SKM-1 (cell line): Measurements from ENCODE around the gene APOC1.
A peak's percentile ranks its signal among the peaks of the same experiment; 100 is the strongest.
"Not testable (repeated sequence)": the region's sequence is repeated elsewhere in the genome, so short reads cannot be mapped to it uniquely, and the experiment has no call there.

Source experiments
- DNase-seq: peaks from one replicate; lab custom pipeline; 2025; ENCODE audit not compliant: unreplicated experiment; lab: John Stamatoyannopoulos, UW

APOC1 gene

GRCh38 chr19:44912854-44913253, 1.6 kb upstream of the APOC1 start:
- DNase-seq = no peak

DNA sequence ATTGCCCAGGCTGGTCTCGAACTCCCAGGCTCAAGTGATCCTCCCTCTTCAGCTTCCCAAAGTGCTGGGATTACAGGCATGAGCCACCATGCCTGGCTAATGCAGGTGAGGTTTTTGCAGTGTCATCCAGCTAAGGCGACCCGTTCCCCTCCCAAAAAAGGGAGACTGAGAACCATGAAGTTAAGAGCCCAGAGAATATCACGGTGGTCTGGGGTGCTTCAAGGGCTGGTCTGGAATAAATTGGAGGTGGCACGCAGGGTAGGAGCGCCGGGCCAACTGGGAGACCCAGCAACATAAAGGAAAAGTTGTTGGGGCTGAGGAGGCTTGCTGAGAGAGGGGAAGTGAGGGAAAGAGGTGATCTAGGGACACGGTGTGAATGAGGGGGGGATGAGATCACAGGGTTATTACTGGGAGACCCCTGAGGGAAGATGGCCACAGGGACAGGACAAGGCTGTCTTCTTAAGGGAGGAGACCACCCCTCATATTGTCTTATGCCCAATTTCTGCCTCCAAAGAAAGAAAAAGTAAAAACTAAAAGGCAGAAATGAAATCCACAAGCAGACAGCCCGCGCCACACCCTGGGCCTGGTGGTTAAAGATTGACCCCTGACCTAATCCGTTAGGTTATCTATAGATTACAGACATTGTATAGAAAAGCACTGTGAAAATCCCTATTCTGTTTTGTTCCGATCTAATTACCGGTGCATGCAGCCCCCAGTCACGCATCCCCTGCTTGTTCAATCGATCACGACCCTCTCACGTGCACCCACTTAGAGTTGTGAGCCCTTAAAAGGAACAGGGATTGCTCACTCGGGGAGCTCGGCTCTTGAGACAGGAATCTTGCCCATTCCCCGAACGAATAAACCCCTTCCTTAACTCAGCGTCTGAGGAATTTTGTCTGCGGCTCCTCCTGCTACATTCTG, 636 bp upstream of the APOC1 start:
- not testable (repeated sequence) for DNase-seq

GRCh38 chr19:44924243-44924725, 9.9 kb downstream of the APOC1 start:
- DNase-seq = no peak

- DNase-seq = no peak
These were observed 10.9 kb downstream of the APOC1 start for GRCh38 chr19:44925114-44925891.

DNA sequence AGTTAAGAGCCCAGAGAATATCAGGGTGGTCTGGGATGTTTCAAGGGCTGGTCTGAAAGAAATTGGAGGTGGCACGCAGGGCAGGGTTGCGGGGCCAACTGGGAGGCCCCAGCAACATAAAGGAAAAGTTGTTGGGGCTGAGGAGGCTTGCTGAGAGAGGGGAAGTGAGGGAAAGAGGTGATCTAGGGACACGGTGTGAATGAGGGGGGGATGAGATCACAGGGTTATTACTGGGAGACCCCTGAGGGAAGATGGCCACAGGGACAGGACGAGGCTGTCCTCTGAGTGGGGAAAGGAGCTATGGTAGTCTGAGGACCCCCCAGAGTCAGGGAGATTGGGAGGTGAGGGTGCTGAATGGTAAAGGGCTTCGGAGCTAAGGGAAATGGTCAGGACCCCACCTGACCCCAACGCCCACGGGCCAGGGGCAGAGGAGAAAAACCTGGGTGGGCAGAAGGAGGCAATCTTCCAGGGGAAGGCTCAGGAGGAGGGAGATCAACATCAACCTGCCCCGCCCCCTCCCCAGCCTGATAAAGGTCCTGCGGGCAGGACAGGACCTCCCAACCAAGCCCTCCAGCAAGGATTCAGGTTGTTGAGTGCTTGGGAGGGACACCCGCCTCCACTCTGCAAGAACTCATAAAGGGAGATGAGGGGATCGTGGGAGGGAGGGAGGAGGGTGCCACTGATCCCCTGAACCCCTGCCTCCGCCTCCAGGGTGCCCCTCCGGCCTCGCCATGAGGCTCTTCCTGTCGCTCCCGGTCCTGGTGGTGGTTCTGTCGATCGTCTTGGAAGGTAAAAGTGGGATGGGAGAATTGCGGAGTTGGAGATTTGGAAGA, 12.1 kb downstream of the APOC1 start:
- DNase-seq = not testable (repeated sequence)

DNA sequence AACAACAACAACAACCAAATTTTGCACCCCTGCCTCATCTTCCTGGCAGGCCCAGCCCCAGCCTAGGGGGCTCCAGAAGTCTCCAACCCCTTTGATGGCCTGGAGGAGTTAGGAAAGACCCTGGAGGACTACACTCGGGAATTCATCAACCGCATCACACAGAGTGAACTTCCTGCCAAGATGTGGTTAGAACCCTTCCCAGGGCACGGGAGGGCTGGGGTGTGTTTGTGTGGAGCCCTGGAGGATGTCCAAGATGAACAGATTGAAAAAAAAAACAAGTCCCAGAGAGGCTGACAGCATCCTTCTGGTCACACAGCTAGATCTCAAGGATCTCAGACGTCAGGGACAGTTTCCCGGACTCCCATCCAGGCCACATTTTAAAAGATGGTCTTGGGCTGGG, 13.3 kb downstream of the APOC1 start:
- DNase-seq = no peak

DNA sequence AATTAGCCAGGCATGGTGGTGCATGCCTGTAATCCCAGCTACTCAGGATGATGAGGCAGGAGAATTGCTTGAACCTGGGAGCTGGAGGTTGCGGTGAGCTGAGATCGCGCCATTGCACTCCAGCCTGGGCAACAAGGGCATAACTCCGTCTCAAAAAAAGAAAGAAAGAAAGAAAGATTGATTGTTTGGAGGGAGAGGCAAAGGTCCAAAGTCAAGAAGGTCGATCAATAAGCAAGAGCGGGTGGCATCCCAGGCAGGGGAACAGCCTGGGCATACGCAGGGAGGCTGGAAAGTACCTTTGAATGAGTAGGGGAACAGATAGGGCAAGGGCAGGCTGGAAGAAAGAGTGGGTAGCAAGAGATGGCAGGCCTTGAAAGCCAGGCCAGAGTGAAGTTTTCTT, 15.7 kb downstream of the APOC1 start:
- DNase-seq = no peak

DNA sequence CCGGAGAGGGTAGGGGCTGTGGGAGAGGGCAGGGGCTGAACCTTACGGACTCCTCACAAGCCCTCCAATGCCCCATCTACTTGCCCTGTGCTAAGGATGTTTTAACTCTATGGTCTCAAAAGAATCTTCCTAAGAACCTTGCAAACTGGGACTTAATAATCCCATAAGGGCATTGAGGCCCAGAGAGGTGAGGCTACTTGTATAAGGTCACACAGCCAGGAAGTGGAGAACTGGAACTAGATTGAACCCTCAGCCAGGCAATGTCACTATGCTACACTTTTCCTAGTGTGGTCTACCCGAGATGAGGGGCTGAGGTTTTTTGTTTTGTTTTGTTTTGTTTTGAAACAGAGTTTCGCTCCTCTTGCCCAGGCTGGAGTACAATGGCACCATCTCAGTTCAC, 17.1 kb downstream of the APOC1 start:
- no peak for DNase-seq

- DNase-seq = no peak
These were observed 25.3 kb downstream of the APOC1 start for GRCh38 chr19:44939668-44940067.

GRCh38 chr19:44942067-44942571, 27.7 kb downstream of the APOC1 start, which contains the start of gene APOC4:
Gene APOC4, plus strand, starts transcription at chr19:44942237. Its CDS starts 41 bp downstream, at chr19:44942278.
- DNase-seq = no peak

DNA sequence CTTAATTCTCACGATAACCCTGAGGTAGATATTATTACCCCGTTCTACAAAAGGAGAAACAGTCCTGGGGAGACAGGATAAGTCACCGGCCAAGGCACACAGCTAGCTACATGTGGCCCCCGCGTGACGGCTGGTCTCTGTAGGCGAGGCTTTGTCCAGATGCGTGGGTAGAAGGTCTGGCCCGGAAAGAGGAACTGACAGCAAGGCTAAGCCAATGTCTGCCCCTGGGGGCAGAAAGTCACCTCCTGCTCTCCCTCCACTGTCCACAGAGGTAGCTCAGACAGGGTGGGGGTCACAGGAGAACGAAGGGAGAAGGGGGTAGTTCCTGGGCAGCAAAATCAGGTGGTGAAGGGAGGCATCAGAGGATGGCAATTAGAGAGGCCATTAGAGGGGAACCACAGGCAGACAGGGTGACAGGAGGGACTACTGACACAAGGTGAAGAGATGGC, 29.4 kb downstream of the APOC1 start:
- peak; percentile 30 for DNase-seq

GRCh38 chr19:44947041-44947581, 32.7 kb downstream of the APOC1 start:
- DNase-seq = no peak

- DNase-seq = no peak
These were observed 33.8 kb downstream of the APOC1 start for GRCh38 chr19:44948237-44948636.

GRCh38 chr19:44948763-44949374, 34.5 kb downstream of the APOC1 start:
- no peak for DNase-seq

- no peak for DNase-seq
These were observed 35.1 kb downstream of the APOC1 start for GRCh38 chr19:44949550-44949949.

GRCh38 chr19:44951179-44952159, 37.1 kb downstream of the APOC1 start:
- peak; percentile 5 for DNase-seq

- DNase-seq = no peak
These were observed 39.9 kb downstream of the APOC1 start for GRCh38 chr19:44954278-44954648.

DNA sequence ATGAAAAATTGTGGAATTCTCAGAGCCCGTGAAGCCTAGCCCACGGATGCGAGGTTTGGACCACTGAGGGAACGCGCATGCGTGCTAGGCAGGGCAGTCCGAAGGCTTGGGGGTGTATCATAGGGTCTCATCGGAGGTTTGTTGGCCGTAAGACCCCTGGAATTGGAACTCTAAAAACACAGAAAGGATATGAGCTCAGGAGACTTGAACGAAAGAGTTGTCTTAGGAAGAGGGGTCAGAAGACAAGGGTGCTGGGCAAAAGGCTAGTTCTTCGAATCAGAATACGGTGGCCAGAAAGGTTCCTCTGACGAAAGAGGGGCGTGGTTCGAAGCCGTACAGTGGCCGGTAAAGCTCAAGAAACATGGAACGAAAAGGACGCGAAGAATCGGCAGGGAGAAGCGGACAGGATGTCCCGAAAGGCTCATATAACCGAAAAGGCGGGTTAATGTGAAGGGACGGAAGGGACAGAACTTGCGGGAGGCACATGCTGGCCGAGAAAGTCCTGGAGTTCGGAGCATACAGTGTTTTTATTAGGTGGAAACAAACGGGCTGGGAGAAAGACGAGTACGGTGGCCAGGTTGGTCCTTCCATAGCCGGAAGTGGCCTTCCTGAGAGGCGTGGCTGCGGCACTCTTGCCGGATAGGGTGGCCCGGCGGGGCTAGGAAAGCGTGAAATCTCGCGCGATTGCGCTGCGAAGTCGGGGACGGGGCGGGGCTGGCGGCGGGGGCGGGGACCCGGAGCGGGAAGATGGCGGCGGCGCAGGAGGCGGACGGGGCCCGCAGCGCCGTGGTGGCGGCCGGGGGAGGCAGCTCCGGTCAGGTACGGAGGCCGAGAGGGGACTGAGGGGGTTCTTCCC, 40.5 kb downstream of the APOC1 start, which contains the start of gene CLPTM1:
TSS of gene CLPTM1 (plus strand) at position 732 of the 856 bp plus-strand sequence. CDS start at position 748, 16 bp downstream.
- DNase-seq = peak; percentile 65
